ENCODE measurements around the gene TMPRSS4.

Gene TMPRSS4

DNA sequence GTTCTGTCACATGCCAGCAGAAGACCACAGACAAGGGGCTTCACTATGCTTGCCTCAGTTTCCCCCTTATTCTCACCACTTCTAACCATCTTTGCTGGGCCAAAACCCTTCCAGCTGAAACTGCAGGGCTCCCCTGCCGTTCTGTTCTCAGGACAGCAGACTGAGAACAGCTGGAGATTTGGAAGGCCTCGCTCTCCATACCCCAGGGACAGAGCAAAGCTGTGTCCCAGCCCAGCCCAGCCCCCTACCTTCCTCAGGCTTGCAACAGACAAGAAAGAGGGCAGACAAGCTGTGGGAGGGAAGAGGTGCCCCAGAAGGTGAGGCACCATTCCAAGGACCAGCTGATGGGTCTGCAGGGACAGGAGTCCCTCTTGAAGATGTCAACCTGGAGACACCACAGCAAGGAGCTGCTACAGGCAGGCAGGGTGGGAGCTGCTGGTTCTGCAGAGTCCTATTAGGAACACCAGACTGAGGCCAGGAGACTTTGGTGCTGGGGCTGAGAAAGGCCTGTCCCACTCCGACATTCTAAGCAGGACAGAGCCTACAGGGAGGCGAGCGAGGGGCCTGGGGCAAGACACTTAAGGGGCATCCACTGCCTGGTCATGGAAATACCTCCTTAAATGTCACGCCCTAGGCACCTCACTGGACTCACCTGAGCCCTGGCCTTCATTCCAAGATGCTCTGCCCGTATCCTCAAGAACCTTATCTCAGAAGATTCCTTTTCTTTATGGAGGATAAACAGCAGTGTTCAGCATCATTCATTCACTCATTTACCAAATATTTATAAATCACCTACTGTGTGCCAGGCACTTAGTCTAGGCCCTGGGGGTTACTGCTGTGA, 92.6 kb downstream of the TMPRSS4 start:
- no peaks in the 10 kb centered on the region for H3K4me1 ChIP-seq (ENCODE audit: insufficient read depth, low read length, severe bottlenecking)
- no peaks in the 10 kb centered on the region for H3F3A ChIP-seq (ENCODE audit: insufficient read depth, low read length)
- no peak overlapping the region for H3K4me3 ChIP-seq (ENCODE audit: low read depth, low read length, poor library complexity, severe bottlenecking)
- H3K9me2 ChIP-seq (ENCODE audit: low read depth, low read length), result no peaks in the 10 kb centered on the region
- H3K4me2 ChIP-seq (ENCODE audit: low read length), result no peak overlapping the region
- no peaks in the 10 kb centered on the region; the same call in 1 of the 2 replicates for H3K27me3 ChIP-seq (ENCODE audit: insufficient read depth, low read length)
- H4K20me1 ChIP-seq (ENCODE audit: insufficient read depth, low read length), result no peaks in the 10 kb centered on the region
- TF ChIP-seq EZH2 (IDR thresholded peaks at IDR 0.05; ENCODE audit: borderline replicate concordance, low read length), result no peak
- TF ChIP-seq, protein P1, sequence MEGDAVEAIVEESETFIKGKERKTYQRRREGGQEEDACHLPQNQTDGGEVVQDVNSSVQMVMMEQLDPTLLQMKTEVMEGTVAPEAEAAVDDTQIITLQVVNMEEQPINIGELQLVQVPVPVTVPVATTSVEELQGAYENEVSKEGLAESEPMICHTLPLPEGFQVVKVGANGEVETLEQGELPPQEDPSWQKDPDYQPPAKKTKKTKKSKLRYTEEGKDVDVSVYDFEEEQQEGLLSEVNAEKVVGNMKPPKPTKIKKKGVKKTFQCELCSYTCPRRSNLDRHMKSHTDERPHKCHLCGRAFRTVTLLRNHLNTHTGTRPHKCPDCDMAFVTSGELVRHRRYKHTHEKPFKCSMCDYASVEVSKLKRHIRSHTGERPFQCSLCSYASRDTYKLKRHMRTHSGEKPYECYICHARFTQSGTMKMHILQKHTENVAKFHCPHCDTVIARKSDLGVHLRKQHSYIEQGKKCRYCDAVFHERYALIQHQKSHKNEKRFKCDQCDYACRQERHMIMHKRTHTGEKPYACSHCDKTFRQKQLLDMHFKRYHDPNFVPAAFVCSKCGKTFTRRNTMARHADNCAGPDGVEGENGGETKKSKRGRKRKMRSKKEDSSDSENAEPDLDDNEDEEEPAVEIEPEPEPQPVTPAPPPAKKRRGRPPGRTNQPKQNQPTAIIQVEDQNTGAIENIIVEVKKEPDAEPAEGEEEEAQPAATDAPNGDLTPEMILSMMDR (IDR thresholded peaks at IDR 0.05; ENCODE audit: low read length), result no peak
- H3K9ac ChIP-seq (ENCODE audit: low read length), result no peak overlapping the region
- H3K9me3 ChIP-seq (ENCODE audit: low read length), result no peaks in the 10 kb centered on the region
- no peak overlapping the region for H2AFZ ChIP-seq (ENCODE audit: low read length)
- H3K27ac ChIP-seq (ENCODE audit: low read depth, low read length, poor library complexity, severe bottlenecking), result no peak overlapping the region
- H3K79me2 ChIP-seq (ENCODE audit: insufficient read depth, low read length), result no peaks in the 10 kb centered on the region
- no peaks in the 10 kb centered on the region for H3K36me3 ChIP-seq (ENCODE audit: insufficient read depth, low read length)

DNA sequence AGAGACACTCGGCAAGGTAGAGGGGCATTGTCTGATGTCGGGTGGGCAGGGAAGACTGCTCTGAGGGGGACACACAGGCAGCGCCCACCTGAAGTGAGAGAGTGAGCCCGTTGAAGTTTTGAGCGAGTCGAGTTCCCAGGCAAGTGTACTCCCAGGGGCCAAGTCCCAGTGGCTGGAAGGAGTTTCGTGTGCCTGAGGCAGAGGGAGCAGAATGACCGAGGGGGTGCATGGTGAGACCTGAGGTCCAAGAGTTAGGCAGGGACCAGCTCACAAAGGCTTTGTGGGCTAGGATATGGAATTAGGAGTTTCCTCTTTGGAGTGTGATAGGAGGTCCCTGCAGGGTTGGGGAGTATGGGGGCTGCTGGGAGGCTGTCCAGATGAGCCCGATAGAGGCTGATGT, 93.4 kb downstream of the TMPRSS4 start:
- no peaks in the 10 kb centered on the region for H4K20me1 ChIP-seq (ENCODE audit: insufficient read depth, low read length)
- TF ChIP-seq, protein P1 (IDR thresholded peaks at IDR 0.05; ENCODE audit: low read length), result no peak
- no peak for TF ChIP-seq EZH2 (IDR thresholded peaks at IDR 0.05; ENCODE audit: borderline replicate concordance, low read length)

DNA sequence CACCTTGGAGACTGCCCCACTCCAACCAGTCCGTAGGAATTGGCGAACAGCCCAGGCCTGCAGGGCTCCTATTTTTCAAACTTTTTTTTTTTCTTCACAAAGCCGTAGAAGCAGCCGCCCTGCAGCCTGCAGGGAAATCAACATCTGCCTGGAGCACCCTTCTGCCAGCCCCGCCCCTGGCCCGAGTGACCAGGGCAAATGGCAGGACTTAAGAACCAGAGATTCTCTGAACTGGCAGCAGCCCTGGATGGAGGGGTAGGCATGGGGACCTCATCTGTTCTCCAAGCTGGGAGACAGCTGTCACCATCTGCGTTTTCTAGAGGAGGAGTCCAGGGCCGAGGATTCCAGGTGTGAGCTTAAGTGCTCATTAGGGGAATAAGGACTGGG, 94.0 kb downstream of the TMPRSS4 start:
- no peaks in the 10 kb centered on the region for H3K9me3 ChIP-seq (ENCODE audit: low read length)
- no peak overlapping the region for H3K4me2 ChIP-seq (ENCODE audit: low read length)
- H3F3A ChIP-seq (ENCODE audit: insufficient read depth, low read length), result no peaks in the 10 kb centered on the region
- no peak overlapping the region for H3K9ac ChIP-seq (ENCODE audit: low read length)
- no peaks in the 10 kb centered on the region for H3K36me3 ChIP-seq (ENCODE audit: insufficient read depth, low read length)
- TF ChIP-seq EZH2 (IDR thresholded peaks at IDR 0.05; ENCODE audit: borderline replicate concordance, low read length), result no peak
- TF ChIP-seq, protein P1 (IDR thresholded peaks at IDR 0.05; ENCODE audit: low read length), result no peak
- H3K4me1 ChIP-seq (ENCODE audit: insufficient read depth, low read length, severe bottlenecking), result no peaks in the 10 kb centered on the region
- H3K27ac ChIP-seq (ENCODE audit: low read depth, low read length, poor library complexity, severe bottlenecking), result no peak overlapping the region
- H3K79me2 ChIP-seq (ENCODE audit: insufficient read depth, low read length), result no peaks in the 10 kb centered on the region
- no peaks in the 10 kb centered on the region for H4K20me1 ChIP-seq (ENCODE audit: insufficient read depth, low read length)
- H3K9me2 ChIP-seq (ENCODE audit: low read depth, low read length), result no peaks in the 10 kb centered on the region
- no peaks in the 10 kb centered on the region; the same call in 1 of the 2 replicates for H3K27me3 ChIP-seq (ENCODE audit: insufficient read depth, low read length)
- H3K4me3 ChIP-seq (ENCODE audit: low read depth, low read length, poor library complexity, severe bottlenecking), result no peak overlapping the region
- H2AFZ ChIP-seq (ENCODE audit: low read length), result no peak overlapping the region

More for the DNA sequence above, 93.4 kb downstream of the TMPRSS4 start:
- Histone ChIP-seq H3K4me2 (ENCODE audit: low read length) (no peak overlapping the region), H3K27me3 (ENCODE audit: insufficient read depth, low read length) (no peaks in the 10 kb centered on the region; the same call in 1 of the 2 replicates), H3K4me1 (ENCODE audit: insufficient read depth, low read length, severe bottlenecking) (no peaks in the 10 kb centered on the region), H3K9me3 (ENCODE audit: low read length) (no peaks in the 10 kb centered on the region), H3K9me2 (ENCODE audit: low read depth, low read length) (no peaks in the 10 kb centered on the region), H3K36me3 (ENCODE audit: insufficient read depth, low read length) (no peaks in the 10 kb centered on the region), H3K4me3 (ENCODE audit: low read depth, low read length, poor library complexity, severe bottlenecking) (no peak overlapping the region), H3K79me2 (ENCODE audit: insufficient read depth, low read length) (no peaks in the 10 kb centered on the region), H2AFZ (ENCODE audit: low read length) (no peak overlapping the region), H3F3A (ENCODE audit: insufficient read depth, low read length) (no peaks in the 10 kb centered on the region), H3K9ac (ENCODE audit: low read length) (no peak overlapping the region), H3K27ac (ENCODE audit: low read depth, low read length, poor library complexity, severe bottlenecking) (no peak overlapping the region)
